Measurements from ENCODE around the gene VAMP8. TPM values are rescaled to one million over a fixed set of nuclear protein-coding genes. Genes with fewer than 3 reads are reported as not detected.

Gene VAMP8
- total and polyA plus RNA-seq, 2 of the 8 experiments (the other 6 are each of a cell fraction or from before 2014, with no cell fraction given), result 34.4 to 69.7 TPM

GRCh38 chr2:85549095-85549494, 28.3 kb upstream of the VAMP8 start:
- CTCF ChIA-PET (ENCODE audit: partially characterized antibody), result interaction anchor here (0.7 to 10.1 kb wide), 12 partner anchors 8 to 249 kb away, joined by 3 to 259 read pairs (median 4); partner anchors contain the start of genes MAT2A and SH2D6
- POLR2A ChIA-PET (ENCODE audit: partially characterized antibody), result interaction anchor here (0.9 to 38.6 kb wide), 9 partner anchors 8 to 222 kb away, joined by 3 to 1889 read pairs (median 347); partner anchors contain the start of genes CAPG, GGCX, MAT2A and SH2D6
- no peaks in the 10 kb centered on the region for H3K27me3 ChIP-seq (replicated peaks in 1 of 4; ENCODE audit: control insufficient read depth in 3 of 4, extremely low read depth in 1 of 4, insufficient read depth in 3 of 4, low read length in 3 of 4)
- H2BK12ac ChIP-seq (ENCODE audit: low read depth, low read length), result no peak overlapping the region
- no peak overlapping the region for H3K23ac ChIP-seq (ENCODE audit: insufficient read length)
- H3K18ac ChIP-seq (ENCODE audit: extremely low read depth, low read length), result no peak overlapping the region
- H3K79me2 ChIP-seq (ENCODE audit: control insufficient read depth in 1 of 2, insufficient read depth in 2 of 2, low read length in 2 of 2), result no peaks in the 10 kb centered on the region
- H3K4me3 ChIP-seq (ENCODE audit: extremely low read depth in 1 of 4, insufficient read depth in 2 of 4, low read depth in 3 of 4, low read length in 4 of 4), result no peak overlapping the region
- no peak overlapping the region for H3K14ac ChIP-seq (ENCODE audit: insufficient read length)
- no peak overlapping the region for H3K27ac ChIP-seq (ENCODE audit: low read depth, low read length)
- H4K5ac ChIP-seq (ENCODE audit: insufficient read length, low read depth, low read length), result no peak overlapping the region
- DNase-seq (ENCODE audit: low read depth in 1 of 2, low spot score in 2 of 2), result no peak
- H3K23me2 ChIP-seq (ENCODE audit: low read depth, low read length), result no peaks in the 10 kb centered on the region
- H2BK5ac ChIP-seq (ENCODE audit: low read depth, low read length), result no peak overlapping the region
- H3K56ac ChIP-seq (replicated peaks; ENCODE audit: insufficient read length, low read depth, low read length), result no peak overlapping the region
- H3K4me2 ChIP-seq (ENCODE audit: insufficient read depth in 1 of 2, low read depth in 2 of 2, low read length in 2 of 2), result no peak overlapping the region
- H4K8ac ChIP-seq (ENCODE audit: extremely low read depth, insufficient read depth, low read length), result no peak overlapping the region
- no peak overlapping the region for H2BK20ac ChIP-seq (ENCODE audit: low read length)
- H3K9me3 ChIP-seq (ENCODE audit: insufficient read depth in 2 of 2, low read depth in 1 of 2, low read length in 1 of 2), result no peaks in the 10 kb centered on the region
- no peak overlapping the region for H2BK120ac ChIP-seq (replicated peaks; ENCODE audit: low read depth, low read length)
- H3K79me1 ChIP-seq (ENCODE audit: low read depth, low read length), result no peaks in the 10 kb centered on the region
- no peak overlapping the region for H3K9ac ChIP-seq (replicated peaks in 1 of 4; ENCODE audit: extremely low read depth in 1 of 4, low read depth in 3 of 4, low read length in 3 of 4)
- H3K4me1 ChIP-seq (replicated peaks in 1 of 4; ENCODE audit: control insufficient read depth in 3 of 4, insufficient read depth in 4 of 4, low read length in 3 of 4), result peaks cover 0 to 2% (median 0%) of the 10 kb centered on the region in 4 experiments; a peak in 1 of 7 replicates
- no peak overlapping the region for H2AFZ ChIP-seq (ENCODE audit: low read length)
- no peak overlapping the region for H4K91ac ChIP-seq (replicated peaks; ENCODE audit: insufficient read length, low read length)
- no peak overlapping the region for H2AK5ac ChIP-seq (ENCODE audit: low read depth, low read length)
- whole genome bisulfite sequencing, 2 experiments (ENCODE audit: extremely low coverage in 1 of 2, insufficient coverage in 1 of 2, insufficient read length in 1 of 2, insufficient replicate concordance in 2 of 2, low coverage in 1 of 2, low lambda C conversion rate in 2 of 2, missing lambda C conversion rate in 1 of 2), result 89% methylated on average over 10 of the region's 10 CpGs; no CpG with 5 or more reads in 1 of the 2 experiments
- no peak for FAIRE-seq
- no peak overlapping the region for H3K4ac ChIP-seq (replicated peaks; ENCODE audit: insufficient read length, low read depth, low read length)
- no peak overlapping the region for H2BK15ac ChIP-seq (ENCODE audit: low read length)
- peaks cover 19 to 46% (median 34%) of the 10 kb centered on the region in 4 experiments for H3K36me3 ChIP-seq (ENCODE audit: control insufficient read depth in 2 of 4, insufficient read depth in 4 of 4, low read length in 3 of 4)
- peaks cover 2 to 3% of the 10 kb centered on the region in 2 experiments for H4K20me1 ChIP-seq (replicated peaks in 1 of 2; ENCODE audit: control insufficient read depth in 1 of 2, insufficient read depth in 2 of 2, low read length in 2 of 2)
- TF ChIP-seq SRF (IDR thresholded peaks at IDR 0.05; ENCODE audit: low read depth, low read length) (no peak), BCL11A (IDR thresholded peaks at IDR 0.05; ENCODE audit: low read depth in 2 of 2, low read length in 2 of 2) (no peak), TCF12 (IDR thresholded peaks at IDR 0.05; ENCODE audit: low read depth, low read length) (no peak), MAFK (IDR thresholded peaks at IDR 0.05; ENCODE audit: low read depth, low read length) (no peak), KDM1A (IDR thresholded peaks at IDR 0.05; ENCODE audit: borderline replicate concordance, low read length) (no peak), EZH2 (IDR thresholded peaks at IDR 0.05; ENCODE audit: low read depth, low read length, severe bottlenecking) (no peak), TEAD4 (IDR thresholded peaks at IDR 0.05; ENCODE audit: low read depth, low read length) (no peak), ATF3 (IDR thresholded peaks at IDR 0.05; ENCODE audit: insufficient read depth, low read depth, low read length) (no peak), HDAC2 (IDR thresholded peaks at IDR 0.05; ENCODE audit: borderline replicate concordance in 1 of 2, low read depth in 2 of 2, low read length in 2 of 2) (no peak), JUND (IDR thresholded peaks at IDR 0.05; ENCODE audit: low read length) (no peak), HDAC6 (IDR thresholded peaks at IDR 0.05; ENCODE audit: low read depth, low read length) (no peak), TAF7 (optimal IDR thresholded peaks at IDR 0.05; ENCODE audit: borderline replicate concordance, low read depth, low read length) (no peak), SUZ12 (IDR thresholded peaks at IDR 0.05; ENCODE audit: low read length) (no peak), SIRT6 (IDR thresholded peaks at IDR 0.05; ENCODE audit: low read length) (no peak)

All from H1 (cell line).